ENCODE data around the gene MACROD2. TPM values are rescaled to one million over a fixed set of nuclear protein-coding genes. Genes with fewer than 3 reads are reported as not detected.
"Not testable (repeated sequence)": the region's sequence is repeated elsewhere in the genome, so short reads cannot be mapped to it uniquely, and the experiment has no call there.

Gene MACROD2
- total RNA-seq, 2 donors from 2014 or later = 8.3 to 21.8 TPM

GRCh38 chr20:13984211-13984610 lies 11.1 kb upstream of the MACROD2 start:
- H3K4me1 ChIP-seq = no peaks in the 10 kb centered on the region
- no peaks in the 10 kb centered on the region for H3K36me3 ChIP-seq (replicated peaks in 1 of 2; ENCODE audit: insufficient read depth in 1 of 2, low read depth in 2 of 2)
- no peaks in the 10 kb centered on the region for H3K9me3 ChIP-seq
- DNase-seq (no peak), ATAC-seq (no peak)
- H3K4me3 ChIP-seq = no peak overlapping the region
- TF ChIP-seq POLR2A (IDR thresholded peaks at IDR 0.05) (no peak), CTCF (IDR thresholded peaks at IDR 0.05) (no peak)
- WGBS, 2 donors = 57 to 73% methylated on average over 4 of the region's 4 CpGs
- no peak overlapping the region for H3K27ac ChIP-seq
- no peaks in the 10 kb centered on the region for H3K27me3 ChIP-seq
- intact Hi-C loops (cut with DNase I) = no loop called here

- ATAC-seq (no peak), DNase-seq (no peak)
- TF ChIP-seq CTCF (IDR thresholded peaks at IDR 0.05) = no peak
- TF ChIP-seq POLR2A (IDR thresholded peaks at IDR 0.05) = no peak
- intact Hi-C loops (cut with DNase I) = no loop called here
- WGBS, 2 donors = 46 to 74% methylated on average over 4 to 5 of the region's 5 CpGs
- Histone ChIP-seq H3K27ac (no peak within 1 kb of the TSS), H3K4me3 (no peak within 1 kb of the TSS), H3K36me3 (replicated peaks in 1 of 2; ENCODE audit: insufficient read depth in 1 of 2, low read depth in 2 of 2) (no peaks in the 10 kb centered on the region), H3K27me3 (no peaks in the 10 kb centered on the region), H3K4me1 (no peaks in the 10 kb centered on the region), H3K9me3 (no peaks in the 10 kb centered on the region)
These were observed 4.9 kb upstream of the MACROD2 start, which contains the start of gene SEL1L2 for GRCh38 chr20:13990465-13990864. Gene SEL1L2, minus strand, starts transcription at chr20:13990614. Its CDS starts 80 bp downstream, at chr20:13990534.

GRCh38 chr20:13991311-13991710 lies 4.0 kb upstream of the MACROD2 start:
- DNase-seq (no peak), ATAC-seq (no peak)
- H3K4me3 ChIP-seq = no peak overlapping the region
- no peaks in the 10 kb centered on the region for H3K9me3 ChIP-seq
- 61 to 65% methylated on average over 1 of the region's 1 CpG for WGBS, 2 donors
- H3K27ac ChIP-seq = no peak overlapping the region
- H3K27me3 ChIP-seq = no peaks in the 10 kb centered on the region
- TF ChIP-seq POLR2A (IDR thresholded peaks at IDR 0.05) = no peak
- no peak for TF ChIP-seq CTCF (IDR thresholded peaks at IDR 0.05)
- H3K36me3 ChIP-seq (replicated peaks in 1 of 2; ENCODE audit: insufficient read depth in 1 of 2, low read depth in 2 of 2) = no peaks in the 10 kb centered on the region
- no peaks in the 10 kb centered on the region for H3K4me1 ChIP-seq
- intact Hi-C loops (cut with DNase I) = no loop called here

- H3K36me3 ChIP-seq (replicated peaks in 1 of 2; ENCODE audit: insufficient read depth in 1 of 2, low read depth in 2 of 2); ATAC-seq: not testable (repeated sequence)
These were observed 3.4 kb upstream of the MACROD2 start for GRCh38 chr20:13991955-13992354.

GRCh38 chr20:13995841-13996240 lies 525 bp downstream of the MACROD2 start:
- 0 to 1% methylated on average over 5 to 49 of the region's 52 CpGs for WGBS, 2 donors
- DNase-seq = peak; percentile 61 to 84 (median 67)

More at GRCh38 chr20:13991955-13992354, 3.4 kb upstream of the MACROD2 start:
- 88 to 93% methylated on average over 5 of the region's 5 CpGs for WGBS, 2 donors
- DNase-seq; H3K27ac ChIP-seq; H3K4me3 ChIP-seq; H3K9me3 ChIP-seq; H3K27me3 ChIP-seq; H3K4me1 ChIP-seq; intact Hi-C loops (cut with DNase I): not testable (repeated sequence)

More at GRCh38 chr20:13995841-13996240, 525 bp downstream of the MACROD2 start:
- intact Hi-C loops (cut with DNase I) = no loop called here
- no peaks in the 10 kb centered on the region for H3K36me3 ChIP-seq (replicated peaks in 1 of 2; ENCODE audit: insufficient read depth in 1 of 2, low read depth in 2 of 2)
- peak overlapping the region; percentile 33 to 67 for H3K4me3 ChIP-seq
- no peaks in the 10 kb centered on the region for H3K4me1 ChIP-seq
- peak; percentile 57 for ATAC-seq
- H3K27me3 ChIP-seq = no peaks in the 10 kb centered on the region
- no peaks in the 10 kb centered on the region for H3K9me3 ChIP-seq
- H3K27ac ChIP-seq = peak overlapping the region; percentile 57 to 85 (median 70)
- no peak for TF ChIP-seq POLR2A (IDR thresholded peaks at IDR 0.05)
- TF ChIP-seq CTCF (IDR thresholded peaks at IDR 0.05) = peak in 1 of 7 experiments; percentile 21

Measured in body of pancreas (tissue), 4 donors.